Measurements from ENCODE around the gene GLI1.

- TF ChIP-seq CTCF (IDR thresholded peaks at IDR 0.05; ENCODE audit: poor library complexity, severe bottlenecking) = no peak
- no peak for TF ChIP-seq POLR2AphosphoS5 (IDR thresholded peaks at IDR 0.05)
- no peak for TF ChIP-seq RAD21 (conservative IDR thresholded peaks at IDR 0.05)
- no peak for TF ChIP-seq SMC3 (conservative IDR thresholded peaks at IDR 0.05; ENCODE audit: poor library complexity)
- TF ChIP-seq EZH2 (IDR thresholded peaks at IDR 0.05; ENCODE audit: borderline replicate concordance, insufficient read depth, low read length, poor library complexity, severe bottlenecking) = no peak
- TF ChIP-seq MXI1 (conservative IDR thresholded peaks at IDR 0.05; ENCODE audit: poor library complexity, severe bottlenecking) = no peak
These were observed 30.6 kb upstream of the GLI1 start for GRCh38 chr12:57428965-57429364.

Measured in neural cell (in vitro differentiated cells).